Measurements from ENCODE around the gene SPSB2.

Gene SPSB2

GRCh38 chr12:6849976-6850560 lies 23.0 kb downstream of the SPSB2 start:
- no peak for DNase-seq

GRCh38 chr12:6849427-6849826 lies 23.7 kb downstream of the SPSB2 start:
- DNase-seq = no peak

GRCh38 chr12:6847676-6848075 lies 25.4 kb downstream of the SPSB2 start:
- DNase-seq = no peak

- DNase-seq = no peak
Observed at GRCh38 chr12:6846316-6846869, 26.7 kb downstream of the SPSB2 start.

- no peak for DNase-seq
Observed at GRCh38 chr12:6845395-6845794, 27.7 kb downstream of the SPSB2 start.

GRCh38 chr12:6843118-6843902 lies 29.8 kb downstream of the SPSB2 start:
- DNase-seq = no peak

- DNase-seq = no peak
Observed at GRCh38 chr12:6842075-6842474, 31.0 kb downstream of the SPSB2 start.

GRCh38 chr12:6840761-6841515 lies 32.2 kb downstream of the SPSB2 start, which contains the start of gene GNB3:
GNB3 (plus strand) TSS chr12:6840925; CDS start chr12:6841288, 363 bp downstream.
- no peak for DNase-seq

- DNase-seq = no peak
Observed at GRCh38 chr12:6840330-6840729, 32.8 kb downstream of the SPSB2 start.

GRCh38 chr12:6839482-6840201 lies 33.5 kb downstream of the SPSB2 start:
- DNase-seq = no peak

GRCh38 chr12:6838854-6839253 lies 34.2 kb downstream of the SPSB2 start:
- no peak for DNase-seq

- DNase-seq = no peak
Observed at GRCh38 chr12:6837370-6838060, 35.6 kb downstream of the SPSB2 start.

GRCh38 chr12:6836851-6837250 lies 36.3 kb downstream of the SPSB2 start:
- no peak for DNase-seq

- DNase-seq = no peak
Observed at GRCh38 chr12:6834873-6835272, 38.2 kb downstream of the SPSB2 start.

- DNase-seq = no peak
Observed at GRCh38 chr12:6834254-6834653, 38.8 kb downstream of the SPSB2 start.

GRCh38 chr12:6833189-6833890 lies 39.8 kb downstream of the SPSB2 start:
- DNase-seq = no peak

- DNase-seq = no peak
Observed at GRCh38 chr12:6832125-6832524, 41.0 kb downstream of the SPSB2 start.

- DNase-seq = no peak
Observed at GRCh38 chr12:6831450-6831995, 41.6 kb downstream of the SPSB2 start.

GRCh38 chr12:6830999-6831398 lies 42.1 kb downstream of the SPSB2 start:
- no peak for DNase-seq

- no peak for DNase-seq
Observed at GRCh38 chr12:6830286-6830890, 42.7 kb downstream of the SPSB2 start.
